HG03457 (cell line): ENCODE measurements around the gene ARHGEF4.

Experiments used
- ATAC-seq: cut with Tn5 transposase; IDR thresholded peaks from one replicate; pipeline ENCODE4 v1.9.1; 2021; ENCODE audit warnings: moderate number of reproducible peaks; ENCODE audit not compliant: unreplicated experiment

ARHGEF4 gene

GRCh38 chr2:130849896-130850787 lies 13.4 kb downstream of the ARHGEF4 start:
- ATAC-seq, result no peak

DNA sequence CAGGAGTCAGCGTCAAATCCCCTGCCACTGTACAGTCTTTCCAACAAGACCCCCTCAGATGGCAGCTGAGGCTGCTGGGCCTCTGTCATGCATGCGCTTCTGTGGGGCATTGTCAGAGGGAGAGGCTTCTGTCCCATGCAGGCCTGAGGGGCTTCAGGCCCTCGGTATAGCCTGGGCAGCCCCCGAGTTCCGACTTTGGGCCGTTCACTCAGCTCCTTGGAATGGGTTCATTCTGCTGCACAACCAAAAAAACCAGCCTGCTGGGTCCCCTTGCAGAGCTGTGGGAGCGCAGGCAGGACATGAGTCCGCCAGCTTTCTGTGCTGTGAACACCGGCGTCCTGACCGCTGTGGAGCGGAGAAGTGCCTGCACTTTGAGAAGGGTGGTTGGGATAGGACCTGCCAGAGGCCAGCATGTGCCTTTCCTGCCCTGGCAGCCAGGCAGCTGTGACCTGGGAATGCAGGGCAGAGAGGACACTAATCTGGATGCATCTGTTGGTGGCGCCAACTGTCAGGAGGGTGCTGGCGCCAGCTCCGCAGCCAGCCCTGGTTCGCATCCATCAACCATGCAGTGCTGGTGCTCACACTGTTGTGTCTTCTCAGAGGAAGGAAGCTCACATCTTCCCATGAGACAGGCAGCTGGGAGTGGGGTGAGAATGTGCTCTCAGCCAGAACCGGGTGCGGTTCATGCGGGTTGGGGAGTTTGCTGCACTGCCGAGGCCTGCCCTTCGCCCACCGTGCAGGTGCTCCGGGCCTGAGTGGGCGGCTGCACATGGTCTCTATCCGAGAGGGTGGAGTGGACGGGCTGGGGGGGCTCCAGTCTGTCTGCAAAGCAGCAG lies 14.3 kb downstream of the ARHGEF4 start:
- no peak for ATAC-seq

DNA sequence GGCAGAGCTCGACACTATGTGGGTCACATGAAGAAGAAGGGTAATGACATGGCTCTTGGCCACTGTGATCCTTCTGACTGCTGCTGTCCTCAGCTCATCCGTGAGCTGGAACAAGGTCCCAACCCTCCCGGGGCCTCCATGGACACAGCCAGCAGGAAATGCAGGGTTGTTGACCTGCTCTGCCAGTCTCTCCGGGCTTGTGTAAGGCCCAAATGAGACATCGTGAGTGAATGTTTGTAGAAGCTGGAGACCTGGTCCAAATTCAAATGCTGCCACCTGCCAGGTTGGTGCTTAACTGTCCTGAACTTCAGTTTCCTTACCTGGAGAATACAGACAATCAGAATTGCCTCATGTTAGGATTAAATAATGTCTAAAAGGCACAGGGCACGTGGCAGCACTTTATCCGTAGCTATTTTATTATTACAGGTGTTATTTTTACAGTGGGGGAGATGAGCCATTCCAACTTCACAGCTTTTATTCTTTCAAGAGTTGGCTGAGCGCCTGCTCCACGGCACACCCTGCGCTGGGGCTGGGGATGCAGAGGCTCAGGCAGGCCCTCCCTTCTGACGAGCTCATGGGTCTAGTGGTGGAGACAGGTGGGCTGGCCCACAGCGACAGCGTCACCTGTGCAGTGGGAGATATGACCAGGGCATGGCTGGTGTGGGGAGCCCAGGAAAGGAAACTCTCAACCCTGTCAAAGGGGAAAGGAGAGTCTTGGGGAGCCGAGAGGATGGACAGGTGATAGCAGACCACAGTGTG lies 15.1 kb downstream of the ARHGEF4 start:
- ATAC-seq, result no peak

GRCh38 chr2:130852521-130853115 lies 15.9 kb downstream of the ARHGEF4 start:
- ATAC-seq, result no peak

GRCh38 chr2:130853391-130853790 lies 16.7 kb downstream of the ARHGEF4 start:
- no peak for ATAC-seq

- no peak for ATAC-seq
These were observed 17.6 kb downstream of the ARHGEF4 start for GRCh38 chr2:130854301-130854700.

- ATAC-seq, result no peak
These were observed 28.4 kb downstream of the ARHGEF4 start for GRCh38 chr2:130864830-130865800.

GRCh38 chr2:130869441-130870160 lies 32.9 kb downstream of the ARHGEF4 start:
- no peak for ATAC-seq

DNA sequence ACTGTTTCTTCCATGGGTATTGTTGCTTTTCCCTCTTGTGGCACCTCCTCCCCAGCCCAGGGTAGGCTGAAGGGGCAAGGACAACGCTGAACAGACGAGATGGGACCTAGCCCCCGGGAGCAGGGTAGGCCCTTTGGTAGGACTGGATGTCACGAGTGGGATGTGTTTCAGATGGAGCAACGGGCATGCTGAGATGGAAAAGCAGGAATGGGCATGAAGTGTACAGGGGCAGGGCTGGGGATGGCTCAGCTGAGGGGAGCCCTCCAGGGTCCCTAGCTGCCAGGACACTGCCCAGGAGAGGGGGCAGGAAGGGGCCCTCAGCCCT lies 33.4 kb downstream of the ARHGEF4 start:
- no peak for ATAC-seq

DNA sequence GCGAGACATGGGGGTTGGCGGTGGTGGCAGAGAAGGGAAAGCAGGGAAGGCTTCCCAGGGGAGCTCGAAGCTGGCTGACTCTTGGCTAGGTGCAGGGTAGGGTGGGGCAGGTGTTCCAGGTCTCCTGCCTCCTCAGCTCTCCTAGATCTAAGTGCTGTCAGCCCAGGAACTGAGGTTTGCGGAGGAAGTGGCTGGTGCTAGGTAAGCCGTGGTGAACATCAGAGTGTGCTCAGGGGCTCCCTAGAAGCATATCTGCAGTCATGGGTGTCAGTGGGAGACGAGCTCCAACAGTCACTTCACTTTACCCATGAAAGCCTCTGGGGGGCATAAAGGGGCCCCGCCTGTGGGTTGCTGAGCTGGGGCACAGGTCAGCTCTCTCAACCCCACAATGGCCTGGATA lies 34.1 kb downstream of the ARHGEF4 start:
- no peak for ATAC-seq

- ATAC-seq, result no peak
These were observed 35.4 kb downstream of the ARHGEF4 start for GRCh38 chr2:130871843-130872740.

- no peak for ATAC-seq
These were observed 36.0 kb downstream of the ARHGEF4 start for GRCh38 chr2:130872741-130873125.

DNA sequence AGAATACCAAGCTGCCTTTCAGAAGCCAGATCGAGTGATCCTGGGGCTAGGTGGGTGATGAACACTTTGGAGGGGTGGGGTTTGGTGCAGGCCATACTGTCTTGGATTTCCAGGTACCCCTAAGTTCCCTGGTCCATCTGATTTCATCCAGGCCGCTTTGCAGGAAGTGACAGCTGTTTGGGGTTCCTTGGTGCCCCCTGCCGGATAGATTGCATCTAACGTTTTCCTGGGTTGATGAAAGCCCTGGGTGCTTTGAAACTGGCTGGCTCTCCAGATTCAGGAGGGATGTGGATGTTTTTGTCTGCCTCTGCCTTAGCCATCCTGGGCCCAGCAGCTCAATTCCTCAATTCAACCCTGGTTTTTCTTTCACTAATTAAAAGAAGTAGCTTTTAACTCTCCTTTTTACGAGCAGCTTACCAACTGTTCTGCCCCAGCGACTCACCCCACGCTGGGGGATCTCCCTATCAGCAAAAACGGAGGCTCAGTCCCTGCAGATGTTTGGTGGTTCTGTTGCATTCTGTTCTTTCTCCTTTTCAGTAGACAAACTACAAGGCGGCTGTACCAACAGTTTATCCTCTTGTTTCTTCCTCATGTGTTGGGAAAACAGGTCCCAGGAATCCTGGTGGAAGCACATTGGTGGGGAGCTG lies 37.1 kb downstream of the ARHGEF4 start:
- ATAC-seq, result no peak

DNA sequence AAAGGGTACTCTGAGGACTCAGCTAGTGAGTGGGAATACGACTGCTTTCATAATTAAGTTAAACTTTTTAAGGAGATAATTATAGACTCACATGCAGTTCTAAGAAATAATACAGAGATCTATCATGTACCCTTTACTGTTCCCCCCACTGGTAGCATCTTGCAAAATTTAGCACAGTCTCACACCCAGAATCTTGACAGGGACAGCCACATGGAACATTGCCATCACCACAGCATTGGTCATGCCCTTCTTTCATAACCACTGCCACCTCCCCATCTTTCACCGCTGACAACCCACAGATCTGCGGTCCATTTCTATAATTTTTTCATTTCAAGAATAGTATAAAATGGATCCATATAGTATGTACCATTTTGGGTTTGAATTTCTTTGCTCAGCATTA lies 37.8 kb downstream of the ARHGEF4 start:
- no peak for ATAC-seq

- ATAC-seq, result no peak
These were observed 39.2 kb downstream of the ARHGEF4 start for GRCh38 chr2:130875935-130876334.

DNA sequence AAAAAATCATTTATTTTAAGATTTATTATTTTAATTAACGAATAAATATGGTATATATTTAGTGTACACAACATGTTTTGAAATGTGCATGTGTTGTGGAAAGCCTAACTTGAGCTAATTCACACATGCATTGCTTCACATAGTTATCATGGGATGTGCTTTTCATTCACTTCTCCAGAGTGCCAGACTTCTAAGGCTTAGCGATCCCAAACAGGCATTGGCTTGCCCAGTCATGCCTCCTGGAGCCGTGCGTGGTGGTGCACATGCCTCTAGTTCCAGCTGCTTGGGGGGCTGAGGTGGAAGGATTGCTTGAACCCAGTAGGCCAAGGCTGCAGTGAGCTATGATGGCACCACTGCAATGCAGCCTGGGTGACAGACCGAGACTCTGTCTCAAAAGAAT lies 40.5 kb downstream of the ARHGEF4 start:
- ATAC-seq, result no peak

- ATAC-seq, result no peak
These were observed 41.6 kb downstream of the ARHGEF4 start for GRCh38 chr2:130878316-130878715.

- no peak for ATAC-seq
These were observed 42.2 kb downstream of the ARHGEF4 start for GRCh38 chr2:130878933-130879332.
